ENCODE data around the gene TBC1D13. TPM values are rescaled to one million over a fixed set of nuclear protein-coding genes. Genes with fewer than 3 reads are reported as not detected.

The TBC1D13 gene
- total and polyA plus RNA-seq, 2 of the 4 experiments (the other 2 are of a cell fraction): 9.1 to 26.4 TPM

- no peak for TF ChIP-seq RCOR1 (IDR thresholded peaks at IDR 0.05; ENCODE audit: insufficient replicate concordance, low read length)
- peak; percentile 79 for TF ChIP-seq BHLHE40 (IDR thresholded peaks at IDR 0.05; ENCODE audit: low read depth, low read length)
Observed at GRCh38 chr9:128771745-128772519, 15.1 kb upstream of the TBC1D13 start, which contains the start of gene ZER1 (continued).

GRCh38 chr9:128773049-128773448 is 14.0 kb upstream of the TBC1D13 start:
- Histone ChIP-seq H2AFZ (replicated peaks; ENCODE audit: low read length, poor library complexity) (no peak overlapping the region), H3K27ac (ENCODE audit: insufficient read depth, low read length) (no peak overlapping the region), H3K4ac (ENCODE audit: low read depth, low read length) (no peak overlapping the region), H3K79me1 (ENCODE audit: low read depth in 1 of 2, low read length in 2 of 2) (peaks cover 14 to 42% of the 10 kb centered on the region in 2 experiments), H3K9me3 (ENCODE audit: control insufficient read depth, insufficient read depth, low read length) (peaks cover 2% of the 10 kb centered on the region; the same call in 1 of the 2 replicates), H3K4me2 (ENCODE audit: low read depth, low read length) (no peak overlapping the region), H3K23ac (ENCODE audit: low read depth, low read length) (no peak overlapping the region), H3K9me1 (ENCODE audit: insufficient read depth, low read length) (peaks cover 7% of the 10 kb centered on the region; the same call in 1 of the 2 replicates), H3K4me1 (ENCODE audit: control insufficient read depth, insufficient read depth, low read length) (peaks cover 5% of the 10 kb centered on the region), H4K91ac (ENCODE audit: insufficient read depth, low read depth, low read length) (no peak overlapping the region), H3K27me3 (ENCODE audit: control insufficient read depth, insufficient read depth, low read length) (no peaks in the 10 kb centered on the region), H3K18ac (ENCODE audit: low read depth, low read length) (no peak overlapping the region), H3K14ac (replicated peaks; ENCODE audit: low read depth, low read length) (no peak overlapping the region), H4K20me1 (ENCODE audit: insufficient read depth, low read length) (peaks cover 3% of the 10 kb centered on the region; the same call in 1 of the 2 replicates), H3K56ac (ENCODE audit: extremely low read depth, insufficient read depth, low read length) (no peak overlapping the region), H4K8ac (ENCODE audit: low read depth in 2 of 2, low read length in 2 of 2) (peak overlapping the region in 1 of 2 experiments; percentile 96; a peak in 2 of 4 replicates), H3K36me3 (ENCODE audit: control insufficient read depth, insufficient read depth, low read length) (no peaks in the 10 kb centered on the region), H2BK15ac (ENCODE audit: low read depth, low read length) (no peak overlapping the region), H2AK9ac (replicated peaks; ENCODE audit: low read depth, low read length, poor library complexity) (no peak overlapping the region), H3K9ac (ENCODE audit: low read depth, low read length) (no peak overlapping the region), H4K5ac (ENCODE audit: low read depth, low read length) (no peak overlapping the region), H2AK5ac (ENCODE audit: low read depth, low read length) (no peak overlapping the region), H2BK20ac (ENCODE audit: low read depth, low read length) (no peak overlapping the region), H2BK5ac (ENCODE audit: low read depth, low read length, poor library complexity, severe bottlenecking) (no peak overlapping the region), H2BK120ac (ENCODE audit: low read depth, low read length) (no peak overlapping the region), H3K4me3 (ENCODE audit: insufficient read depth, low read depth, low read length) (no peak overlapping the region)
- intact Hi-C loops (cut with micrococcal nuclease) (no loop called here), in situ Hi-C loops (cut with MboI; ENCODE audit: low sequenced_read_pairs) (no loop called here), dilution Hi-C loops (cut with HindIII; ENCODE audit: low sequenced_read_pairs, unreplicated experiment) (no loop called here)
- DNase-seq (no peak), ATAC-seq (ENCODE audit: low read depth) (no peak)
- no TSS peak for BruUV-seq (replicated peaks)
- 89% methylated on average over 3 of the region's 5 CpGs; no CpG with 5 or more reads in 1 of the 2 experiments for WGBS, 2 experiments (ENCODE audit: extremely low coverage in 2 of 2, insufficient read length in 1 of 2)
- TF ChIP-seq MAFK (IDR thresholded peaks at IDR 0.05; ENCODE audit: low read depth, low read length) (no peak), SMC3 (IDR thresholded peaks at IDR 0.05; ENCODE audit: low read depth, low read length) (no peak), RCOR1 (IDR thresholded peaks at IDR 0.05; ENCODE audit: insufficient replicate concordance, low read length) (no peak), MXI1 (IDR thresholded peaks at IDR 0.05; ENCODE audit: borderline replicate concordance, low read depth, low read length) (no peak), MAZ (IDR thresholded peaks at IDR 0.05; ENCODE audit: borderline replicate concordance, low read depth, low read length) (no peak), BHLHE40 (IDR thresholded peaks at IDR 0.05; ENCODE audit: low read depth, low read length) (no peak), RFX5 (IDR thresholded peaks at IDR 0.05; ENCODE audit: low read depth, low read length) (no peak), FOS (IDR thresholded peaks at IDR 0.05; ENCODE audit: low read depth, low read length) (no peak), CEBPB (IDR thresholded peaks at IDR 0.05; ENCODE audit: low read depth, low read length) (no peak), NFE2L2 (IDR thresholded peaks at IDR 0.05; ENCODE audit: low read depth, low read length) (no peak), RAD21 (IDR thresholded peaks at IDR 0.05; ENCODE audit: low read length) (no peak)
- TF ChIP-seq, protein P1, sequence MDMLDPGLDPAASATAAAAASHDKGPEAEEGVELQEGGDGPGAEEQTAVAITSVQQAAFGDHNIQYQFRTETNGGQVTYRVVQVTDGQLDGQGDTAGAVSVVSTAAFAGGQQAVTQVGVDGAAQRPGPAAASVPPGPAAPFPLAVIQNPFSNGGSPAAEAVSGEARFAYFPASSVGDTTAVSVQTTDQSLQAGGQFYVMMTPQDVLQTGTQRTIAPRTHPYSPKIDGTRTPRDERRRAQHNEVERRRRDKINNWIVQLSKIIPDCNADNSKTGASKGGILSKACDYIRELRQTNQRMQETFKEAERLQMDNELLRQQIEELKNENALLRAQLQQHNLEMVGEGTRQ (IDR thresholded peaks at IDR 0.05; ENCODE audit: low read depth, low read length): no peak
- TF ChIP-seq, protein P2, sequence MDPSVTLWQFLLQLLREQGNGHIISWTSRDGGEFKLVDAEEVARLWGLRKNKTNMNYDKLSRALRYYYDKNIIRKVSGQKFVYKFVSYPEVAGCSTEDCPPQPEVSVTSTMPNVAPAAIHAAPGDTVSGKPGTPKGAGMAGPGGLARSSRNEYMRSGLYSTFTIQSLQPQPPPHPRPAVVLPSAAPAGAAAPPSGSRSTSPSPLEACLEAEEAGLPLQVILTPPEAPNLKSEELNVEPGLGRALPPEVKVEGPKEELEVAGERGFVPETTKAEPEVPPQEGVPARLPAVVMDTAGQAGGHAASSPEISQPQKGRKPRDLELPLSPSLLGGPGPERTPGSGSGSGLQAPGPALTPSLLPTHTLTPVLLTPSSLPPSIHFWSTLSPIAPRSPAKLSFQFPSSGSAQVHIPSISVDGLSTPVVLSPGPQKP (IDR thresholded peaks at IDR 0.05; ENCODE audit: borderline replicate concordance, low read depth, low read length): no peak
- POLR2A ChIA-PET (ENCODE audit: unreplicated experiment): no interaction called here
- CTCF ChIA-PET: interaction anchor here (1.8 kb wide), 1 partner anchor 9 kb away, joined by 4 read pairs; no protein-coding TSS in a partner anchor

Measured in IMR-90 (cell line).